Fibroblast of pulmonary artery (primary cell): Measurements from ENCODE around the gene HBQ1.

ENCODE experiments used
- DNase-seq: peaks from one replicate; pipeline ENCODE4 v3.0.0-alpha.2; 2010; ENCODE audit warnings: low read depth
- H3K4me3 ChIP-seq: replicated peaks from 2 replicates; pipeline ENCODE4 v1.5.1; 2011; ENCODE audit warnings: low read depth, mild to moderate bottlenecking, control low read depth, low read length, moderate library complexity
- CTCF ChIP-seq: IDR thresholded peaks from 2 replicates; pipeline ENCODE4 v1.5.1; 2011; ENCODE audit warnings: mild to moderate bottlenecking, control low read depth, low read length, inconsistent platforms; ENCODE audit errors: missing control alignments

HBQ1 gene

GRCh38 chr16:180681-181564 is 664 bp downstream of the HBQ1 start:
- H3K4me3 ChIP-seq: peak overlapping the region; percentile 28
- DNase-seq: peak; percentile 67
- no peak for TF ChIP-seq CTCF

GRCh38 chr16:181565-182021 is 1.3 kb downstream of the HBQ1 start:
- DNase-seq: no peak

GRCh38 chr16:183005-183404 is 2.7 kb downstream of the HBQ1 start:
- no peak overlapping the region for H3K4me3 ChIP-seq
- no peak for TF ChIP-seq CTCF
- no peak for DNase-seq

More at GRCh38 chr16:181565-182021, 1.3 kb downstream of the HBQ1 start:
- H3K4me3 ChIP-seq: no peak overlapping the region
- TF ChIP-seq CTCF: peak; percentile 73

GRCh38 chr16:185213-185612 is 5.0 kb downstream of the HBQ1 start:
- no peak for DNase-seq
- no peak overlapping the region for H3K4me3 ChIP-seq
- no peak for TF ChIP-seq CTCF

- no peak for DNase-seq
- no peak for TF ChIP-seq CTCF
- H3K4me3 ChIP-seq: no peak overlapping the region
Observed at GRCh38 chr16:185691-186090, 5.4 kb downstream of the HBQ1 start.

- no peak for TF ChIP-seq CTCF
- H3K4me3 ChIP-seq: no peak overlapping the region
- DNase-seq: no peak
Observed at GRCh38 chr16:187330-187729, 7.1 kb downstream of the HBQ1 start.

- no peak for DNase-seq
- H3K4me3 ChIP-seq: no peak overlapping the region
Observed at GRCh38 chr16:188674-189073, 8.4 kb downstream of the HBQ1 start.

More at GRCh38 chr16:188674-189073, 8.4 kb downstream of the HBQ1 start:
- TF ChIP-seq CTCF: no peak
